22Rv1 (cell line): ENCODE measurements around the gene CDC42BPB.

Experiments used
- H3K27ac ChIP-seq: fragments of 450-650 bp; 2 replicates; pipeline ENCODE4 v1.5.1; 2017
- ZFX ChIP-seq: fragments of 450-650 bp; IDR thresholded peaks from 2 replicates; pipeline ENCODE4 v1.6.1; 2017; ENCODE audit warnings: antibody characterized with exemption, borderline replicate concordance
- TF ChIP-seq, protein P1 (sequence below): fragments of 450-650 bp; IDR thresholded peaks from 2 replicates; pipeline ENCODE4 v1.5.1; 2017; ENCODE audit warnings: mild to moderate bottlenecking

Gene CDC42BPB

DNA sequence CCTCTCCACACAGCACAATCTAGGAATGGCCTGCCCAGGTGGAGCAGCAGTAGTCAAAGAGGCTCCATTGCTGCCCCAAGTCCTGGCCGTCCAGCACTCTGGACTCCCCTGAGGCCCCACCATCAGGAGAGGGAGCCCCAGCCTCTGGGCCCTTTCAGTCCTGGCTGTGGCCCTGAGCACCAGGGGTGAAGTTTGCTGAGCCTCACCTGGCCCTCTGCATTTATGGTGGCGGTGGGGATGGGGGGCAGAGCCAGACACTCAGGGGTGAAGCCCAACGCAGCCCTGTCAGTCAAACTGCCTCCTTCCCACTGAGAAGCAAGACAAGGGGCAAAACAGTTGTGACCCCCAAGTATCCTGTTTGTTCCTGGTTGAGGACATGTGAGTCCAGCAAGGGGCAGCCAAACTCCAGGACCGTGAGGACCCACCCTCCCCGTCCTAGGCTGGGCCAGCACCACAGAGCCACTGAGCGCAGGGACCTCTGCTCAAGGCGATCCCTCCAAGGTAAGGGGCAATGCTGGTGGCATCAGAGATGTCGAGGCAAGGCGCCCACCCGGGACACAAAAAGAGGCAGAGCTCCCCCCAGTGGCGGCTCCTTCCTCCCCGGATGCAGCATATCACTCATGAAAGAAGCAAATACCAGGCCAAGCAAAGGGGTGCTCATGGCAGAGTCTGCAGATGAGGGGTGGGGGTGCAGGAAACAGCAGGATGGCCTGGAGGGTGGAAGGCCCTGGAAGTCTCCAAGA is 139.7 kb downstream of the CDC42BPB start:
- no peak for TF ChIP-seq ZFX
- TF ChIP-seq, protein P1, sequence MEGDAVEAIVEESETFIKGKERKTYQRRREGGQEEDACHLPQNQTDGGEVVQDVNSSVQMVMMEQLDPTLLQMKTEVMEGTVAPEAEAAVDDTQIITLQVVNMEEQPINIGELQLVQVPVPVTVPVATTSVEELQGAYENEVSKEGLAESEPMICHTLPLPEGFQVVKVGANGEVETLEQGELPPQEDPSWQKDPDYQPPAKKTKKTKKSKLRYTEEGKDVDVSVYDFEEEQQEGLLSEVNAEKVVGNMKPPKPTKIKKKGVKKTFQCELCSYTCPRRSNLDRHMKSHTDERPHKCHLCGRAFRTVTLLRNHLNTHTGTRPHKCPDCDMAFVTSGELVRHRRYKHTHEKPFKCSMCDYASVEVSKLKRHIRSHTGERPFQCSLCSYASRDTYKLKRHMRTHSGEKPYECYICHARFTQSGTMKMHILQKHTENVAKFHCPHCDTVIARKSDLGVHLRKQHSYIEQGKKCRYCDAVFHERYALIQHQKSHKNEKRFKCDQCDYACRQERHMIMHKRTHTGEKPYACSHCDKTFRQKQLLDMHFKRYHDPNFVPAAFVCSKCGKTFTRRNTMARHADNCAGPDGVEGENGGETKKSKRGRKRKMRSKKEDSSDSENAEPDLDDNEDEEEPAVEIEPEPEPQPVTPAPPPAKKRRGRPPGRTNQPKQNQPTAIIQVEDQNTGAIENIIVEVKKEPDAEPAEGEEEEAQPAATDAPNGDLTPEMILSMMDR = peak; percentile 76
- no peak overlapping the region for H3K27ac ChIP-seq

DNA sequence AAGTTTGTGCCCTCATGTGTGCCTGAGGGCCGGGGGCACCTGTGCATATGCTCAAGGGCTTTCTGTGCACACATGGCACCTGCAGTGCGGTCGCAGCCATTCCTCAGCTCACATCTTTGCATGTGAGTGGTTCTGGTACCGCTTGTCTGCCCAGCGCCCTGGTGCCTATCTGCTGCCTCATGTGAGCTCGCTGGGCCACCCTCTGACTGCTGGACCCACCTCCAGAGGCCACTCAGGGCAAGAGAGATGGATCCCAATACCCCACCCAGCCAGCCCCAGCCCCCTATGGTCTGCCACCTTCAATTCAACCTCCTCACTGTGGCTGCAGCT is 140.3 kb downstream of the CDC42BPB start:
- TF ChIP-seq ZFX = no peak
- TF ChIP-seq, protein P1 = no peak
- H3K27ac ChIP-seq = no peak overlapping the region

DNA sequence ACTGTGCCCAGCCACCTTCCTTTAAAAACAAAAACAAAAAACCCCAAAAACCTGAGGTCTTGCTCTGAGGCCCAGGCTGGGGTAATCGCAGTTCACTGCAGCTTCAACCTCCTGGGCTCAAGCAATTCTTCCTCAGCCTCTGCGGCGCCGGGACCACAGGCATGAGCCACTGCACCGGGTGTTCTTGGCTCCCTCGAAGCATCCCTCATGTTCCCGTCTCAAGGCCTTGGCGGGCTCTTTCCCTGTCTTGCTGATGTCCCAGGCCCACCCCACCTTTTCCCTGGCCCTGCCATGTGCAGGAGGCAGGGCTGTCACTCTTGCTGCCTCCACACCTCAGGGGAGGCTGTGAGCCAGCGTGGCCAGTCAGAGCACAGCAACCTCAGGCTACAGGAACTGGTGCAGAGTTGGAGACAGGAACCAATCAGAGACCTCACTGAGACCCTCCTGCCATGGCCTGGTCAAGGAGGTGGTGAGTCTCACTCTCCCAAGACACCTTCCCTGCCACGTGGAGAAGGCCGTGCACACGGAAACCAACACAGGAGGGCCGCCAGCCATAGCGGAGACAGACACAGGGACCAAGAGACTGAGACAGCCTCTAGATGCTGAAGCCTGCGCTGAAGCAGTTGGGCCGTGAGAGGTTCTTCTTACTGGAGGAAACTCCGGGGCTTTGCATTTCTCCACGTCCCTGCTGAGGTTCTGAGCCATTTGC is 140.8 kb downstream of the CDC42BPB start:
- TF ChIP-seq ZFX = no peak
- TF ChIP-seq, protein P1 = no peak
- no peak overlapping the region for H3K27ac ChIP-seq

DNA sequence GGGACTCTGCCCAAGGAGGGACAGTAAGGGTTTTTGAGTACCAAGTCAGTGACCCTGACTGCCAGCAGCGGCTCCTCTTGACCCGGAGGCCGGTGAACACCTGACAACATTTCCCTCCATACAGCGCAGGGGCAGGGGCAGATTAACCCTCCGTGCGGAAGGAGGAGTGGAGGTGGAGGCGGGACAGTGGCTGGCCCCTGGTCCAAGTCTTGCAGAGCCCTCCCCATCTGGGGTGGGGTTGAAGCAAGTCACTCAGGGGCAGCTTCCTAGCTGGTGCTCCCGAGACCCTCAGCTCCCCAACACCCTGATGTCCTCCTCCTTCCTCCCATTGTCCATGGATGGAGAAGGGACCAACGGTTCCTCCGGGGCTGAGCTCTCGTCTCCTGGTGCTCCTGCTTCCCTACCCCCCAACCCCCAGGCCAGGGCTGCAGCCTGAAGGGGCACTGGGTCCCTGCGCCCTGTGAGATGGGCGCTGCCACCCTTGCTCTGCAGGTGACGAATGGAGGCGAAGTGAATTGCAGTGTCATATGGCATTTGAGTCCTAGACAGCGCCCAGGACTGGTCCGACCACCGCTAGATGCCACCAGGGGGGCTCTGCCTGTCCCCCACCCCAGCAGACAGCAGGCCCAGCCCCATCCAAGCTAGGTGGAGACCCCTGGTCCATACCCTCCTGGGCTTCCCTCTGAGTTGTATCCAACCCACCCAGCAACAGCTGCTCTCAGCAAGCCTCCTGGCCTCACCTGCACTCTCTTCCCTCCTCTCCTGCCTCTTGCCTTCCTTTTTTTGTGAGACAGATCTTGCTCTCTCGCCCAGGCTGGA is 141.8 kb downstream of the CDC42BPB start:
- TF ChIP-seq ZFX = no peak
- TF ChIP-seq, protein P1 = no peak
- no peak overlapping the region for H3K27ac ChIP-seq

DNA sequence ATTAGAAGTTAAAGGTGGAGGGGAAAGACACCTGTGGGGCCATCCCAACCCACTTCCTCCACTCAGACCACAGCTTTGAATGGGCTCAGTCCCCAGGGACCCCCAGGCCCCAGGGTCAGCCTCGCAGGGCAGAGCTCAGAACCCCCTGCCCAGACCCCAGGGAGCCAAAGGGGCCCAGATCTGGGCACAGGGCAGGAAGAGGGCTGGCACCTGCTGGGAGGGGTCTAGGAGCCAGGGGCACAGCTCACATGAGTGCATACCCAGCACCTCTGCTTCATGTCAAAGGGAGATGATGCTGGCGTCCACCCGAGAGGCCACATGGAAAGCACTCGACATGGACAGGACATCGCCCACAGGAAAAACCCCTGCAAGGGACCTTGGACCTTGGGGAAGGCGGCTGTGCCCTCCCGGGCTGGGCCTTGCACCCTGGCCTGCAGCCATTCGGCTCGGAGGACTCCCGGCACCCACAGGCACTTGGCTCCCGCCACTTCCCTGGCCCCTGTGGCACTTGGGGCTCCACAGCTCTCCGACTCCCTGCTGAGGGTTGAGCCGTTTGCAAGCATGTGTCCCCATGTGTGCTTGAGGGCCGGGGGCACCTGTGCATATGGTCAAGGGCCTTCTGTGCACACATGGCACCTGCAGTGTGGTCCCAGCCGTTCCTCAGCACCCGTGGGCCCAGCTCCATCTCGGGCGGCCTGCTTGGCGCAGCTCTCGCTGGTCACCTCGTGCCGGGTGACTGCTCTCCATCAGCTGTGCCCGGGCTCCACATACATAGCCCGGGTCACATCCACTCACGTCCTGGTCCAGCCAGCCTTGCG is 142.7 kb downstream of the CDC42BPB start:
- TF ChIP-seq ZFX = no peak
- TF ChIP-seq, protein P1 = no peak
- no peak overlapping the region for H3K27ac ChIP-seq

DNA sequence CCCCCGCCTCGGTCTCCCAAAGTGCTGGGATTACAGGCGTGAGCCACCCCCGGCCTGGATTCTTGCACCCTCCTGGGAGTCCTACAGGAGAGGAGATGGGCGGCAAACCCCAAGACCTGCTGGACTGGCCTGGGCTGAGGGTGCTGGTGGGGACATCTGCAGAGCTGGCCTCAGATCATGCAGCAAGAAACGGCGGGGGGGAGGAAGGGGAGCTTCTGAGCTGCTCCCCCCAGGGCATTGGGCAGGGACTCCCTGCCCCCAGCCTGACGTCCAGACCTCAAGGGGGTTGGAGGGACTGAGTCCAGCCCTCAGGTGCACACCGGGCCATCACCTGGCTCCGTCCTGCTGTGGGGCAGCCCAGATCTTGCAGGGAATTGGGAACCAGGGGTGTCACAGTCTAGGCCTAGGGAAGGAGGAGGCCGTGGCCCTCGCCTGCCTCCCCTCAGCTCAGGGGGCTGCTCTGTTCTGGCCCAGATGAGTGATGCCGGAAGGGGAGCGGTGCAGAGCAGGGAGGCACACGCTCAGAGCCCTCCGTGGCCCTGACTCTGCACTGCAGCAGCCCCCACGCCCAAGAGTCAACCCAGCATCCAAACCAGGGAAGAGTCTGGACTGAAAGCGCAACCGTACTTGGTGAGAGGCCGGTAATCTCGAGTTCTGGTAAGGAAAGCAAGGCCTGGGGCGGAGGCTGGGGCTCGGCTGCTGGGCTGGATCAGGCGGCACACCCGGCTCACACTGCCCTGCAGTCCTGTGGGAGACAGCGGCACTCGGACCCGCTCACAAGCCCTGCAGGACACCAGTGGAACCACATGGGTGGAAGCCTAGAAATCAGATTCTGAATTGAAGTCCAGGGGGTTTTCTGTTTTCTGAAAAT is 143.8 kb downstream of the CDC42BPB start:
- H3K27ac ChIP-seq = no peak overlapping the region
- no peak for TF ChIP-seq ZFX
- TF ChIP-seq, protein P1 = no peak
